Esophagus muscularis mucosa (tissue), 4 donors: ENCODE results near the gene ESX1.

Source experiments
- EP300 ChIP-seq: sonication (generic); formaldehyde crosslinking; IDR thresholded peaks from one replicate; pipeline ENCODE4 v1.6.1; 2017; ENCODE audit warnings: antibody characterized with exemption
- POLR2A ChIP-seq: fragments of 450-650 bp; IDR thresholded peaks from one replicate; pipeline ENCODE4 v1.6.1; 2017; ENCODE audit warnings: antibody characterized with exemption, moderate library complexity, mild to moderate bottlenecking, low read depth
- POLR2AphosphoS5 ChIP-seq, 2 donors: sonication (generic); formaldehyde crosslinking; IDR thresholded peaks; one replicate each; pipeline ENCODE4 v1.6.1; 2017; ENCODE audit warnings: antibody characterized with exemption in 2 of 2
- TF ChIP-seq, protein P1 (sequence below), 3 experiments: fragments of 200-600 bp in 2 of 3; fragments of 450-650 bp in 1 of 3; sonication (generic) in 2 of 3; IDR thresholded peaks; one replicate each; pipeline ENCODE4 v1.5.1; 2017 to 2019; ENCODE audit warnings: antibody characterized with exemption in 3 of 3, mild to moderate bottlenecking in 2 of 3, moderate library complexity in 1 of 3

DNA sequence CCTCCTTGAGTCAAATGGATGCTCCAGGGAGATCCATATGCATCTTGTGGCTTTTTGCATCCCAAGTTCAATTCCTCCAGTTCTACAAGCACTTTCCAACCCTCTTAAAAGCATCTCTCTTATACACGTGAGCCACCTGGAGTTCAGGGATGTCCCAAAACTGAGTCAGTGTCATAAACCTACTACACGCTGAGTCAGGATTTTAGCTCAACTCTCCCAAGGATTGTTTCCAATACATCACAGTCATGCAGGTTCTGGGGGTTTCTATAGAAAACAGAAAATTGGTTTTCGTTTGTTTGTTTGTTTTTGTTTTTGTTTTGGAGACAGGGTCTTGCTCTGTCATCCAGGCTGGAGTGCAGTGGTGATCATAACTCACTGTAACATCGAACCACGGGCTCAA, 25.9 kb upstream of the ESX1 start:
- TF ChIP-seq POLR2AphosphoS5 (IDR thresholded peaks at IDR 0.05) (no peak), POLR2A (no peak), EP300 (no peak)
- TF ChIP-seq, protein P1, sequence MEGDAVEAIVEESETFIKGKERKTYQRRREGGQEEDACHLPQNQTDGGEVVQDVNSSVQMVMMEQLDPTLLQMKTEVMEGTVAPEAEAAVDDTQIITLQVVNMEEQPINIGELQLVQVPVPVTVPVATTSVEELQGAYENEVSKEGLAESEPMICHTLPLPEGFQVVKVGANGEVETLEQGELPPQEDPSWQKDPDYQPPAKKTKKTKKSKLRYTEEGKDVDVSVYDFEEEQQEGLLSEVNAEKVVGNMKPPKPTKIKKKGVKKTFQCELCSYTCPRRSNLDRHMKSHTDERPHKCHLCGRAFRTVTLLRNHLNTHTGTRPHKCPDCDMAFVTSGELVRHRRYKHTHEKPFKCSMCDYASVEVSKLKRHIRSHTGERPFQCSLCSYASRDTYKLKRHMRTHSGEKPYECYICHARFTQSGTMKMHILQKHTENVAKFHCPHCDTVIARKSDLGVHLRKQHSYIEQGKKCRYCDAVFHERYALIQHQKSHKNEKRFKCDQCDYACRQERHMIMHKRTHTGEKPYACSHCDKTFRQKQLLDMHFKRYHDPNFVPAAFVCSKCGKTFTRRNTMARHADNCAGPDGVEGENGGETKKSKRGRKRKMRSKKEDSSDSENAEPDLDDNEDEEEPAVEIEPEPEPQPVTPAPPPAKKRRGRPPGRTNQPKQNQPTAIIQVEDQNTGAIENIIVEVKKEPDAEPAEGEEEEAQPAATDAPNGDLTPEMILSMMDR (IDR thresholded peaks at IDR 0.05), result no peak
